ENCODE measurements around the gene KRTAP5-3. TPM values are rescaled to one million over a fixed set of nuclear protein-coding genes. Genes with fewer than 3 reads are reported as not detected.

Gene KRTAP5-3
- total and polyA plus RNA-seq, 2 of the 8 experiments (the other 6 are each of a cell fraction or from before 2014, with no cell fraction given): not detected

DNA sequence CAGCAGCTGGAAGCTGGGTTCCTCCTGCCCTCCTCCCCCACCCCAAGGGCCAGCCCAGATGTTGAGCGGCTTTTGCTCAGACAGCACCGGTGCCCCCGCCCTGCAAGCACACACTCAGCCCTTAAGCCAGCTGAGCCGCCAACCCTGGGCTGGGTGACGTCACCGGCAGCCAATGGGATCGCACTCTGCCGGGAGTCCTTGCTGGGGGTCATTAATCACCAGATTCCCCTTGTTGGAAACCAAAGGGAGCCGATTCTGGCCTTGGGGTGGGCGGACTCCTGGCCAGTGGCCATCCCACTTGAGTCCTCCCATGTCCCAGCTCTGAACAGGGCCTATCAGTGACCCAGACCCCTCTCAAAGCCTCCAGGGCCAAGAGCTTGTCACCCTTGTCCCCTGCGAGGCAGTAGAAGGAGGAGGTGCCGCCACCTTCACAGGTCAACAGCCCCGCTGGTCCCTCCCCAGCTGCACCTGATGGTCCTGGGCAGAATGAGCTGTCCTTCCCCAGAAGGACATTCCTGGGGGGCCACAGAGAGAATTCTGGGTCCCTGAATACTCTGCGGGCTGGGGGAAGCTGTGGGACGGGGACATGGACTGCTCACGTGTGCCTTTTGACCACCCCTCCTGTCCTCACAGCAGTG, 43.6 kb downstream of the KRTAP5-3 start:
- Histone ChIP-seq H3K4me2 (ENCODE audit: insufficient read depth in 1 of 2, low read depth in 2 of 2, low read length in 2 of 2) (peak overlapping the region in 1 of 2 experiments; percentile 60; a peak in 3 of 4 replicates), H3K36me3 (ENCODE audit: control insufficient read depth in 2 of 4, insufficient read depth in 4 of 4, low read length in 3 of 4) (no peaks in the 10 kb centered on the region), H2BK20ac (ENCODE audit: low read length) (peak overlapping the region; percentile 72; the same call in 1 of the 2 replicates), H2AFZ (ENCODE audit: low read length) (no peak overlapping the region), H3K14ac (ENCODE audit: insufficient read length) (no peak overlapping the region), H4K20me1 (replicated peaks in 1 of 2; ENCODE audit: control insufficient read depth in 1 of 2, insufficient read depth in 2 of 2, low read length in 2 of 2) (peaks cover 2 to 19% of the 10 kb centered on the region in 2 experiments), H2BK5ac (ENCODE audit: low read depth, low read length) (peak overlapping the region; percentile 49; the same call in 1 of the 2 replicates), H3K27me3 (replicated peaks in 1 of 4; ENCODE audit: control insufficient read depth in 3 of 4, extremely low read depth in 1 of 4, insufficient read depth in 3 of 4, low read length in 3 of 4) (peaks cover 0 to 11% (median 6%) of the 10 kb centered on the region in 4 experiments; a peak in 4 of 7 replicates), H4K91ac (replicated peaks; ENCODE audit: insufficient read length, low read length) (peak overlapping the region; percentile 30), H3K27ac (ENCODE audit: low read depth, low read length) (no peak overlapping the region), H2BK120ac (replicated peaks; ENCODE audit: low read depth, low read length) (no peak overlapping the region), H4K8ac (ENCODE audit: extremely low read depth, insufficient read depth, low read length) (no peak overlapping the region; the same call in none of the 2 replicates), H4K5ac (ENCODE audit: insufficient read length, low read depth, low read length) (no peak overlapping the region), H3K4ac (replicated peaks; ENCODE audit: insufficient read length, low read depth, low read length) (no peak overlapping the region), H3K79me2 (ENCODE audit: control insufficient read depth in 1 of 2, insufficient read depth in 2 of 2, low read length in 2 of 2) (no peaks in the 10 kb centered on the region), H3K4me1 (replicated peaks in 1 of 4; ENCODE audit: control insufficient read depth in 3 of 4, insufficient read depth in 4 of 4, low read length in 3 of 4) (peaks cover 0 to 46% (median 31%) of the 10 kb centered on the region in 4 experiments; a peak in 6 of 7 replicates), H3K79me1 (ENCODE audit: low read depth, low read length) (no peaks in the 10 kb centered on the region), H3K23me2 (ENCODE audit: low read depth, low read length) (no peaks in the 10 kb centered on the region), H3K18ac (ENCODE audit: extremely low read depth, low read length) (peak overlapping the region; percentile 29; the same call in 1 of the 2 replicates), H3K56ac (replicated peaks; ENCODE audit: insufficient read length, low read depth, low read length) (no peak overlapping the region), H2BK12ac (ENCODE audit: low read depth, low read length) (peak overlapping the region; percentile 63; the same call in 1 of the 2 replicates), H3K4me3 (ENCODE audit: extremely low read depth in 1 of 4, insufficient read depth in 2 of 4, low read depth in 3 of 4, low read length in 4 of 4) (peak overlapping the region in 1 of 4 experiments; percentile 8; a peak in 2 of 8 replicates), H2BK15ac (ENCODE audit: low read length) (peak overlapping the region; percentile 100; the same call in 1 of the 2 replicates), H3K23ac (ENCODE audit: insufficient read length) (no peak overlapping the region), H3K9me3 (ENCODE audit: insufficient read depth in 2 of 2, low read depth in 1 of 2, low read length in 1 of 2) (no peaks in the 10 kb centered on the region), H3K9ac (replicated peaks in 1 of 4; ENCODE audit: extremely low read depth in 1 of 4, low read depth in 3 of 4, low read length in 3 of 4) (0 out of 7 replicates have a peak overlapping the region, but pooled peaks of 1 of the 4 experiments have one; percentile 27), H2AK5ac (ENCODE audit: low read depth, low read length) (peak overlapping the region; percentile 86; the same call in 1 of the 2 replicates)
- POLR2A ChIA-PET (ENCODE audit: partially characterized antibody): interaction anchor here (0.7 to 2.7 kb wide), 4 partner anchors 9 to 32 kb away, joined by 3 to 12 read pairs (median 7); no protein-coding TSS in a partner anchor
- DNase-seq (ENCODE audit: low read depth in 1 of 2, low spot score in 2 of 2) (peak in 1 of 2 experiments; percentile 90), FAIRE-seq (no peak)
- 33% methylated on average over 16 of the region's 16 CpGs; no CpG with 5 or more reads in 1 of the 2 experiments for WGBS, 2 experiments (ENCODE audit: extremely low coverage in 1 of 2, insufficient coverage in 1 of 2, insufficient read length in 1 of 2, insufficient replicate concordance in 2 of 2, low coverage in 1 of 2, low lambda C conversion rate in 2 of 2, missing lambda C conversion rate in 1 of 2)
- CTCF ChIA-PET (ENCODE audit: partially characterized antibody): interaction anchor here (0.6 to 9.1 kb wide), 11 partner anchors 9 to 213 kb away, joined by 3 to 100 read pairs (median 4); no protein-coding TSS in a partner anchor
- TF ChIP-seq POLR2AphosphoS5 (IDR thresholded peaks at IDR 0.05; ENCODE audit: low read depth, low read length) (no peak), TCF12 (IDR thresholded peaks at IDR 0.05; ENCODE audit: low read depth, low read length) (0 out of 2 replicates have a peak, but pooled peaks have one; percentile 26), CTBP2 (IDR thresholded peaks at IDR 0.05; ENCODE audit: borderline replicate concordance, insufficient read depth, insufficient read length, low read length) (no peak), JUN (IDR thresholded peaks at IDR 0.05; ENCODE audit: low read depth, low read length) (peak; percentile 79; the same call in 1 of the 2 replicates), RFX5 (IDR thresholded peaks at IDR 0.05; ENCODE audit: borderline replicate concordance, low read depth, low read length) (peak; percentile 24; the same call in 1 of the 2 replicates), JUND (IDR thresholded peaks at IDR 0.05; ENCODE audit: low read length) (peak; percentile 96), CREB1 (IDR thresholded peaks at IDR 0.05) (peak; percentile 61; the same call in 1 of the 2 replicates)
- TF ChIP-seq, protein P1, sequence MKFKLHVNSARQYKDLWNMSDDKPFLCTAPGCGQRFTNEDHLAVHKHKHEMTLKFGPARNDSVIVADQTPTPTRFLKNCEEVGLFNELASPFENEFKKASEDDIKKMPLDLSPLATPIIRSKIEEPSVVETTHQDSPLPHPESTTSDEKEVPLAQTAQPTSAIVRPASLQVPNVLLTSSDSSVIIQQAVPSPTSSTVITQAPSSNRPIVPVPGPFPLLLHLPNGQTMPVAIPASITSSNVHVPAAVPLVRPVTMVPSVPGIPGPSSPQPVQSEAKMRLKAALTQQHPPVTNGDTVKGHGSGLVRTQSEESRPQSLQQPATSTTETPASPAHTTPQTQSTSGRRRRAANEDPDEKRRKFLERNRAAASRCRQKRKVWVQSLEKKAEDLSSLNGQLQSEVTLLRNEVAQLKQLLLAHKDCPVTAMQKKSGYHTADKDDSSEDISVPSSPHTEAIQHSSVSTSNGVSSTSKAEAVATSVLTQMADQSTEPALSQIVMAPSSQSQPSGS (IDR thresholded peaks at IDR 0.05; ENCODE audit: low read length): peak; percentile 100

All from H1 (cell line).